Esophagus squamous epithelium (tissue), 4 donors: ENCODE results near the gene PANK1.

Experiments
- CTCF ChIP-seq, 6 experiments: fragments of 450-650 bp in 4 of 6; fragments of 200-600 bp in 2 of 6; sonication (generic) in 2 of 6; IDR thresholded peaks; one replicate each; pipeline ENCODE4 v1.5.1; 2016 to 2019; ENCODE audit warnings: antibody characterized with exemption in 6 of 6, mild to moderate bottlenecking in 4 of 6, moderate library complexity in 4 of 6
- POLR2A ChIP-seq, 4 donors: fragments of 450-650 bp; IDR thresholded peaks; one replicate each; pipeline ENCODE4 v1.6.1; 2017; ENCODE audit warnings: antibody characterized with exemption in 4 of 4, mild to moderate bottlenecking in 4 of 4, moderate library complexity in 3 of 4

GRCh38 chr10:89552213-89552612, 92.8 kb downstream of the PANK1 start:
- TF ChIP-seq CTCF (IDR thresholded peaks at IDR 0.05) (no peak), POLR2A (IDR thresholded peaks at IDR 0.05) (no peak)
